Brain microvascular endothelial cell (primary cell): ENCODE measurements around the gene SLFNL1.

ENCODE experiments used
- DNase-seq: peaks from one replicate; pipeline ENCODE4 v3.0.0-alpha.2; 2020
- H3K27ac ChIP-seq: fragments of 250-450 bp; sonication (Bioruptor Pico); 2 replicates; pipeline ENCODE4 v1.5.1; 2020; ENCODE audit warnings: mild to moderate bottlenecking, moderate library complexity
- H3K27me3 ChIP-seq: fragments of 250-450 bp; sonication (Bioruptor Pico); replicated peaks from 2 replicates; pipeline ENCODE4 v1.5.1; 2020; ENCODE audit warnings: mild to moderate bottlenecking
- H3K36me3 ChIP-seq: fragments of 250-450 bp; sonication (Bioruptor Pico); replicated peaks from 2 replicates; pipeline ENCODE4 v1.5.1; 2020; ENCODE audit warnings: mild to moderate bottlenecking
- H3K4me3 ChIP-seq: 2 replicates; pipeline ENCODE4 v1.5.1; 2011; ENCODE audit warnings: low read depth, mild to moderate bottlenecking, control low read depth, low read length, moderate library complexity
- CTCF ChIP-seq: IDR thresholded peaks from 2 replicates; pipeline ENCODE4 v1.5.1; 2011; ENCODE audit warnings: low read depth, mild to moderate bottlenecking, moderate library complexity, low read length, control low read depth, inconsistent platforms; ENCODE audit errors: missing control alignments
- in situ Hi-C: cut with HindIII; loops from 2 replicates; pipeline ENCODE4 v1.10.0; 2017; ENCODE audit warnings: low sequenced_read_pairs, low pct_ligation_motif_present

SLFNL1 gene

DNA sequence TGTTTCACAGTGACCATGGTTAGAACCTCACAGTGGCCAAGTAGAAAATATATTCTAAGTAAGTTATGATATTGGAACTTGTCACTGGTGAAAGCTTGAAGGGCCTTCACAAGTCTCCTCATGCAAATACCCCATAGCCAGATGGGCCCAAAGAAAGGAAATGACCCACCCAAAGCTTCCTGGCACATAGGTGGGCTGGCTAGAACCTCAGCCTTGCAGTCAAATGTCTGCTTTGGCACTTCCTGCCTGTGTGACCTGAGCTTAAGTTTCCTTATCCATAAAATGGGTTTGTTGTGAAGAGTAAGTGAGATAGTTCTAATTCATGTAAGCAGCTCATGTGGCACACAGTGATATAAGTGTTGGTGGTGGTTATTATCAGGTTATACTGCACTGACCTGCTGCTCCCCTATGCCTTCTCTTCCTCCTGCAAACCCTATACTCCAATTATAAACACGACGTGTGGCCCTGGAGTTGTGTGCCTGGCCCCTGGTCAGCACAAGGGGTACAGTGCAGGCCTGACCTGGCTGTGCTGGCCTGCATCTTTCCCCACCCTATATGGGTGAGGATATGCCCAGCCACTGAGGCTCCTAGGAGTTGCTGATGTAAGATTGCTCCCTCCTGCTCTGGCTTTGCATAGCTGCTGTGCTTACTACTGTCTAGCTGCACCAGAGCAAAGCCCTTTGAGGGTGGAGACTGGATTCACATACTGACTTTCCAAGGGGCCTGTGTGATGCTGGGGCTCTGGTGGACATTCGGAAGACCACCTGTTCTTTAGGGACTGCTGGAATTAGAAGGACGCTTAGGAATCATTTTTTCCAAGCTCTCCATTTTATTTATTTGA lies 4.7 kb upstream of the SLFNL1 start:
- H3K27me3 ChIP-seq = no peaks in the 10 kb centered on the region
- no peak for DNase-seq
- in situ Hi-C loops = no loop called here
- peaks cover 16% of the 10 kb centered on the region for H3K36me3 ChIP-seq
- no peak overlapping the region for H3K27ac ChIP-seq
- no peak overlapping the region for H3K4me3 ChIP-seq
- no peak for TF ChIP-seq CTCF

DNA sequence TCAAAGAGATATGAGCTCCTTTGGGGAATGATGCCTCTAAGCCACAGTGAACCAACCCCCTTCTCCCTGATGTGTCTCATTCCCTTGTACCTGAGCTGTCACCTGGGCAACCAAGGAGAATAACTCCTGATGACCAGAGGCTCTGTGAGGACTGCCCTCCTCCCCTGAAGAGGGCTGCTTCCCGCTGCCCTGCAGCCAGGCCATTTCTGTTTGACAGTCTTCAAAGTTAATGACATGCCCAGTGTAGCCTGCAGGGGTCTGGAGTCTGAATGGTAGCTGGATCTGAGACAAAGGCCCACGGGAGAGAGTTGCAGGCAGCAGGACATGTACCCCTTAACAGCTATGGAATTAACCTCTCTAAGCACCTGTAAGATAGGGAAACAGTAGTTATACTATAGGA lies 3.4 kb upstream of the SLFNL1 start:
- no peak overlapping the region for H3K27ac ChIP-seq
- TF ChIP-seq CTCF = peak; percentile 16
- peaks cover 19% of the 10 kb centered on the region for H3K36me3 ChIP-seq
- H3K27me3 ChIP-seq = no peaks in the 10 kb centered on the region
- in situ Hi-C loops = no loop called here
- no peak for DNase-seq
- H3K4me3 ChIP-seq = no peak overlapping the region

- no peak for DNase-seq
These were observed 1.9 kb upstream of the SLFNL1 start for GRCh38 chr1:41023279-41023990.

GRCh38 chr1:41022424-41022823 lies 899 bp upstream of the SLFNL1 start:
- Histone ChIP-seq H3K36me3 (peaks cover 35% of the 10 kb centered on the region), H3K4me3 (no peak overlapping the region), H3K27ac (no peak overlapping the region), H3K27me3 (no peaks in the 10 kb centered on the region)
- no peak for TF ChIP-seq CTCF
- in situ Hi-C loops = no loop called here
- no peak for DNase-seq

More at GRCh38 chr1:41023279-41023990, 1.9 kb upstream of the SLFNL1 start:
- Histone ChIP-seq H3K4me3 (no peak overlapping the region), H3K27me3 (no peaks in the 10 kb centered on the region), H3K27ac (no peak overlapping the region), H3K36me3 (peaks cover 30% of the 10 kb centered on the region)
- in situ Hi-C loops = no loop called here
- TF ChIP-seq CTCF = peak; percentile 66

DNA sequence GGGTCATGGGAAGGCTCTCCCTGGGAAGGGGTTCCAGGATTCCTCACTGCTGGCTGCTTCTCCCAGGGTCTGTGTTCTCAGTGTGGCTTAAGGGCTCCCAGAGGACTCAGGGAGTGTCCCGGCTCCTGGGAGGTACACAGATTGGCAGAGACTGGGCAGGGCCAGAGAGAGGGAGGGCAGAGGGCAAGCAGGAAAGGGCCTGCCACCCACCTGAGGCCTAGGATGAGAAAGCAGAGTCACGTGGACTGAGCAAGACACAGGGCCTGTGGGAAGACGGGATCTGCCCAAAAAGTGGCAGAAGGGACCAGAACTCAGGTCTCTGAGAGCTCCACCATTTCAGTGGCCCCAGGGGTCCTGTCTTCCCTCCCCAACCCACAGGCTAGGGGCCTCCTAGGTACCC lies 871 bp downstream of the SLFNL1 start:
- H3K36me3 ChIP-seq = peaks cover 47% of the 10 kb centered on the region
- TF ChIP-seq CTCF = no peak
- in situ Hi-C loops = no loop called here

More for the DNA sequence above, 871 bp downstream of the SLFNL1 start:
- no peak for DNase-seq
- H3K27me3 ChIP-seq = no peaks in the 10 kb centered on the region
- no peak overlapping the region for H3K27ac ChIP-seq
- no peak overlapping the region for H3K4me3 ChIP-seq
